Measurements from ENCODE around the gene IMMP2L. TPM values are rescaled to one million over a fixed set of nuclear protein-coding genes. Genes with fewer than 3 reads are reported as not detected.
"Not testable (repeated sequence)": the region's sequence is repeated elsewhere in the genome, so short reads cannot be mapped to it uniquely, and the experiment has no call there.

IMMP2L gene
- total RNA-seq, 1 experiment from 2014 or later, result 28.7 TPM

DNA sequence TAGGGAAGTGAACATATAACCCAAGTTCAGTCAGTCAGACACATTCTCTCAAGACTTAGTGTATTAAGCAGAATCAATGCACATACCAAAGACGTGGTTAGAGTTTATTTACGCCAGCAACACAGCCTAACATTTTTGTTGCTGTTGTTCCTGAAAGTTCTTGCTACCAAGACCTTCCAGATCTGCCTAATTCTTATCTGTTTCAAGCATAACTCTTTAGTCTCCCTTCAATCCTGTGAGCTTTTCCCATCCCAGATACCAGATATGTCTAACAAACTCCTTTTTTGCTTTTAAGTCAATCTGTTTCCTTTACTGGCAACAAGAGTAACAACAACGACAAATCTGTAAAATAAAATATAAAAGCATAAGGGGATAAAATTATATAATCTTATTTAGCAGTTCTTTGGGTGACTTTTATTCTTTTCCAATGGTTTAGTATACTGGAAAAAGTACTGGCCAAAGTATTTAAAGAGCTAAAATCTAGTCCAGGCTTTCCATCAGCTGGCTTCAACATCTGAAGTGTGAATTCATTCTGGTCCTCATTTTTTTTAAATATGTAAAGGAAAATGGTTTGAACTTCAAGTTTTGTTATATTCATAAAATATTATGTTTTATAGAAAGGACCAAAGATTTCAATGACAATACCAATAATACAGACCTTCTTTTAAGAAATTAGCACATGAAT lies 193.8 kb downstream of the IMMP2L start:
- in situ Hi-C loops (cut with HindIII; ENCODE audit: low sequenced_read_pairs), result no loop called here
- DNase-seq (ENCODE audit: low spot score), result no peak

DNA sequence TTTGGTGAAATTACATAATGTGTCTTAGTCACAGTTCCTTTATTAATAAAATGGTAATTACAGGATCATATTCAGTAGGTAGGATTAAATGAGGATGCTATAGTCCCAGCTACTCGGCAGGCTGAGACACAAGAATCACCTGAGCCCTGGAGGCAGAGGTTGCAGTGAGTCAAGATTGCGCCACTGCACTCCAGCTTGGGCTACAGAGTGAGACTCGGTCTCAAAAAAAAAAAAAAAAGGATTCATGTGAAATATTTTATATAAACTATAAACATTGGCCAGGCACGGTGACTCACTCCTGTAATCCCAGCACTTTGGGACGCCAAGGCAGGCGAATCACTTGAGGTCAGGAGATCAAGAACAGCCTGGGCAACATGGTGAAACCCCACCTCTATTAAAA lies 197.9 kb downstream of the IMMP2L start:
- DNase-seq (ENCODE audit: low spot score), result no peak
- in situ Hi-C loops (cut with HindIII; ENCODE audit: low sequenced_read_pairs), result no loop called here

DNA sequence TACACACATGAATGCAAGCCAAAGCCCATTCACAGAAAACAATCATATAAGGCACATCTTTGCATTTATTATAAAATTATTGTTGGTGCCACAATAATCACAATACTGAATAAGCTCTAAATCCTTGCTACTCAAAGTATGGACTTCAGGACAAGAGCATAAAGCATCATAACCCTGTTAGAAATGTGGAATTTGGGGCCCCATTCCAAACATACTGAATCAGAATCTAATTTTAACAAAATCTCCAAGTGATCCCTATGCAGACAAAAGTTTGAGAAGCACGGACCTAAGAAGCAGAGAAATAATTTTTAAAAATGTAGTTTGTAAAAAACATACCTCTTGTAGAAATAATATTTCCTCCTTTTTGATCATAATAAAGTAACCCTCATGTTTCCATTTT lies 199.2 kb downstream of the IMMP2L start:
- DNase-seq (ENCODE audit: low spot score), result no peak
- in situ Hi-C loops (cut with HindIII; ENCODE audit: low sequenced_read_pairs), result no loop called here

DNA sequence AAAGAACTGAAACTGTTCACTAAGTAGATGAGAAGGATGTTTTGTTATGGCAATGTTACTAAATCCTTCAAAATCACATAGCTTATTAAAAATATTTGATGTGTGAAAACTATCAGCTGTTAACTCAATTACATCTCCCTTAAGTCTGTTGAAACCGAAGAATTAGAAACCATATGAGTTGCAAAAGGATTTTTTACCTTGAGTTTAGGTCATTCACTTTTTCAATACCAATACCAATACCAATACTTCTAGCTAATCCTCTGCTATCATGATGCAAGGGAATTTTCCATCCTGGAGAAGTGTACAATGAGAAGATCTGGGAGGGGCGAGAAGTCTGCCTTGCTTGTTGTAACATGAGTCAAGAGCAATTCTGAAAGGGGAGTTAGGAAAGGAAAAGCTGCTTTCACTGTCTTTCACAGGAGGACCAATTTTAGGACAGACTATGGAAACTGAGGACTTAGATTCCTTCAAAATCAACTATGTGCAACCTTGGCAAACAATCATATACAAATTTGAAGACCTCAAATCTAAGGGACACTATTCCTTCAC lies 199.7 kb downstream of the IMMP2L start:
- in situ Hi-C loops (cut with HindIII; ENCODE audit: low sequenced_read_pairs), result no loop called here
- no peak for DNase-seq (ENCODE audit: low spot score)

DNA sequence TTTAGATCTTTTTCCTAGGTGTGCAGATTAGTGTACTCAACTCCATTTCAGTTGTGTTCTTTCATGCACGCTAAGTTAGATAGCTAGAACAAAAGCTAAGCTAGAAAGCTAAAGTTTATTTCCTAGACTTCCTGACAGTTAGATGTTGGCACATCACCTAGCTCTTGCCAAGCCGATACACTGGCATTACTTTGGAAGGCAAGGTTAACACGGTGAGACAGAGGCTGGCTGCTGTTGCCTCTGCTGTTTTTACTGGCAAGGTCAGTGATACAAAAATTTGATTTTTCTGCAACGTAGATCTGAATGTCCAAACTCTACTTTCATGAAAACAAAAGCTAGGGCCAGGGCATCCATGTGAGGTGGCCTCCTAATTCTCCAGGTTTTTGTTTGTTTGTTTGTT lies 203.4 kb downstream of the IMMP2L start:
- DNase-seq (ENCODE audit: low spot score), result no peak
- in situ Hi-C loops (cut with HindIII; ENCODE audit: low sequenced_read_pairs), result no loop called here

DNA sequence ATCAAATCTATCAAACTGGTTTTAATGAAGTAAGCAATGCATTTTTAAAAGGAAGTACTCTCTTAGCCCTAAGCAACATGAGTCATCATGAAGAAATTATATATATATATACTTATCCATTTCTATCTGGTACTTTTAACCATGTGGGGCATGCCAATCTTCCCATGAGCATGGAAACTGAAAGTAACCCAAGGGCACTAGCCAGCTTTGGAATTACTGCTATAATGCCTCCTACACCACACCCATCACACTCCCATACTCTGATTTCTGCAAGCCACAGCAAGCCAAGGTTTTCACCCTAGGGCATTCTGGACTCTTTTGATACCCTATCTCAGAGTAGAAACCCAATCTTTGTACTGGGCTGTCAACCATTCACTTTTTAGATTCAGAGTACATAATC lies 204.6 kb downstream of the IMMP2L start:
- DNase-seq (ENCODE audit: low spot score), result no peak
- in situ Hi-C loops (cut with HindIII; ENCODE audit: low sequenced_read_pairs), result no loop called here

DNA sequence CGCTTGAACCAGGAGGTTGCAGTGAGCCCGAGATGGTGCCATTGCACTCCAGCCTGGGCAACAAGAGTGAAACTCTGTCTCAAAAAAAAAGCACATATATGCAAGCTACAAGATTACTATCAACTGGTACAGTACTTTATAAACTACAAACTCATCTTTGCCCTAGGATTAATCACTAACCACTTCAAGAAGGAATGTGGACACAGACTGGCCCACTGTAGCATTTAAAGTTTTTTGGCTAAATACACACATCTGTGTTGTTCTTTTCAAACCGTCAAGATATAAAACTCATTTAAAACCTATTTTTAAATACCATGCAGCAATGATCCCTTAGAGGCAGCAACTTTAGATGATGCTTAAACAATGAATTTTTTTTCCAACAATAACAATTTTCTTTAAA lies 205.4 kb downstream of the IMMP2L start:
- in situ Hi-C loops (cut with HindIII; ENCODE audit: low sequenced_read_pairs), result no loop called here
- no peak for DNase-seq (ENCODE audit: low spot score)

DNA sequence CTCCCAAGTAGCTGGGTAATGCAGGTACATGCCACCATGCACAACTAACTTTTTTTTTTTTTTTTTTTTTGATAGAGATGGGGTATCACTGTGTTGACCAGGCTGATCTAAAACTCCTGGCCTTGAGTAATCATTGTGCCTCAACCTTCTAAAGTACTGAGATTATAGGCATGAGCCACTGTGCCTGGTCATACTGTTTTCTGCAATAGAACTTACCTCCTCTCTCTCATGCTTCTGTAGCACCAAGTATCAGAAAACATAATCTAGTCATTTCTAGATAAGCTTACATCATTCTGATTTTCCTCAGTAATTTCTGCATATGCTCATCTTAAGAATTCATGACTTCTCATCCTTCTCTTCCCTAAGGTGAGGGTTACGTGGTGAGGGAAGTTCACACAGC lies 210.0 kb downstream of the IMMP2L start:
- in situ Hi-C loops (cut with HindIII; ENCODE audit: low sequenced_read_pairs), result no loop called here
- DNase-seq (ENCODE audit: low spot score), result no peak

DNA sequence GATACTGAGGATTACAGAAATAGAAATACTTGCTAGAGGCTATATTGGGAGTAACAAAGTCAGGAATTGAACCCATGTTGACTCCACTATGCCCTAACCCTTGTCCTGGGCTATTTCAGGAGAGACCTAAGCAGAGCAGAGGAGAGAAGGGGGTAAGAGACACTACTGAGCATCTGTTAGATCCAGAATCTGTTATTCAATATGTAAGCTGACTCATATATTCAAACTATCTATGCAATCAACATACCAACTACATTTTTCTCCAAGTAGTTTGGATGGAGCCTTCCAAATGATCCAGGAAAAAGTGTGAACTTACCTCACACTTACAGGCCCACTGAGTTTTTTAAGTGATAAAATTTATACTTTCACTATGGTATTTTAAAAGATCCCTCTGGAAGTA lies 216.1 kb downstream of the IMMP2L start:
- in situ Hi-C loops (cut with HindIII; ENCODE audit: low sequenced_read_pairs), result no loop called here
- DNase-seq (ENCODE audit: low spot score), result no peak

DNA sequence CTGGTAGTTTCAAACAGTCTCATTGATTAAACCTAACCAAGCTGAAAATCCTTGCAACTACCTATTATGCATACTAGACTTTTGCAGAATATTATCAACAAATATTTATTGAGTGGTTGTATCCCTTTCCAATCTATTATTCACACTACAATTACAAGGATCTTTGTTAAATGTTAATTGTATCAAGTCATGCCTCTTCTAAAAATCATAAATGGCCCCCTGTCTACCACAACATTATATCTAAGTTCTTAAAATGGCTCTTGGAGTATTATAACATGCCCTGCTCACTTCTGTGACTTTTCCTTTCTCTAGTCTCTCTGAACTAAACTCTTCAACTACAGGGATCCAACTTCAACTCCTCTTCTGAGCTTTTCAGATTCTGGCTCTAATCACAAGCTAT lies 219.3 kb downstream of the IMMP2L start:
- in situ Hi-C loops (cut with HindIII; ENCODE audit: low sequenced_read_pairs), result no loop called here
- no peak for DNase-seq (ENCODE audit: low spot score)

DNA sequence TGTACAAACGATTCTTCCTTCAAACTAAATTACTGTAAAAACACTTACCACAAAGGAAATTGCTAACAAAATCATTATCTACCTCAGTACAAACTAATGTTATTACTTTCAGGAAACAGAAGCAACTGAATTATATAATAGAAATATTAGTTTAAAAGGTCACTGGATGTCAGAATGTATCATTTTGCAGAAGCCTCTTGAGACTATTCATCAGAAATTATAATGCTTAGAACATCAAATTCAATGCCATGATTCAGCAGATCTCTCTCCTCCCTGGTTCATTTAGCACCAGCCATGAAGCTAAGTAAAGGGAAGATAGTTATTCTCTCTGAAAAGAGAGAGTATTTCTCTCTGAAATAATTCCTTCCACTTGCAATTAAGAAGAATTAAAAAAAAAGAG lies 223.3 kb downstream of the IMMP2L start:
- no peak for DNase-seq (ENCODE audit: low spot score)
- in situ Hi-C loops (cut with HindIII; ENCODE audit: low sequenced_read_pairs), result no loop called here

DNA sequence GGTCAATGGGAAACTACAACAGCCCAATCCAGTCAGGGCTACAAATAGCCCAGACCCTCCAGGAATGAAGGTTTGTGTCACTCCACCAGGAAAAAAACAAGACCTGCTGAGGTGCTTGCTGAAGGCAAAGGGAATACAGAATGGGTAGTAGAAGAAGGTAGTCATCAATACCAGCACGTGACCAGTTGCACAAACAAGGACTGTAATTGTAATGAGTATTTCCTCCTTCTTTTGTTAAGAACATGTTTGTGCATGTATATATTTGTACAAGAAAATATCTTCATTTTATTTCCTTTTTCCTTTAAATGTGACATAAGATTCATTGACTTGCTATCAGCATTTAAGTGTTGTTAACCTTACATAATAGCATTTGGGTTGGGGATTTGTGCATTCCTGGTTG lies 229.3 kb downstream of the IMMP2L start:
- DNase-seq (ENCODE audit: low spot score), result no peak
- in situ Hi-C loops (cut with HindIII; ENCODE audit: low sequenced_read_pairs), result no loop called here

DNA sequence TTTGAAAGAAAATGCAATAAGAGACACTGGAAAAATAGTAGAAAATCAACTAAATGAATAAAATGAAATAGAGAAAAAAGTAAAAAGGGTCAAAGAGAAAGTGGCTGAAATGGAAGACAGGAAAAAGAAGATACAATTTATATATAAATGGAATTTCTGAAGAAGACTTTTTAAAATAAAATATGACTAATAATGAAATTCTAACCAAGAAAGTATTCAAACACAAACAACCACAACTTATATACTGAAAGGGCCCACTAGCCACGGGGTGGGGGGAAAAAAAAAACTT lies 232.1 kb downstream of the IMMP2L start:
- no peak for DNase-seq (ENCODE audit: low spot score)
- in situ Hi-C loops (cut with HindIII; ENCODE audit: low sequenced_read_pairs), result no loop called here

DNA sequence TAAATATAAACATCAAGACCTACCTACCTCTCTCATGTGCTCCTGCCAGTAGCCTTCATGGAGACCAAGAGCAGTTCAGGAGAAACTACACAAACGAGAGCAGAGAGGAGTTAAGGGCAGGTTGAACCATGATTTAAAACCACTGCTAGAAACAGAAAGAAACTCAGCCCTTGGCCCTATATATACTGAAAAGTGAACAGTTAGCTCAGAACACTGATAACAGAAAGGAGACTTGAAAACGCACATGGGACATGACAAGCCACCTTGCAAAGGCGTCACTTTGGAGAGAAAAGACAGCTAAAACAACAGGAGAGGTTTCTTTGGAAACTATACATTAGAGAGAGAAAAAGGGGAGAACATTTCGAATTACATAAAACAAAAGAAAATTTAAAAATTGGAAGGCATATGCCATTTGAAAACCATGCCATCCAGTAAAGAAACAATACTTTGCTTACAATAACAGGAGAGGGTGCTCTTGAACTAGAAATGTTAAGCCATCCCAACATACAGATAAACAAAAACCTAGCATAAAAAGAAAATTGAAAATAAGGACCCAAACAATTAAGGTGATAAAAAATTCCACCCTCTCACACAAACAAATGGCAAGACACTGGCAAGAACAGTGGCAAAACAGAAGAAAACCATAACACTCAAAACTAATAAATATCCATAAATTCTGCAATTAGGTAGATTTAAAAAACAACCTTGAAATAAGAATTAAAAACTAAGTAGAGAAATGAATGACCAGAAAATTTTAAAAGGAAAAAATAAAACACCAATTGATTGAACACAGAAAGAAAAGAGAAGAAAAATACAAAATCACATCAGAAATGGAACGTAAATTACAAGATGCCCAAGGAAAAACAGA lies 232.7 kb downstream of the IMMP2L start:
- in situ Hi-C loops (cut with HindIII; ENCODE audit: low sequenced_read_pairs), result no loop called here
- no peak for DNase-seq (ENCODE audit: low spot score)

DNA sequence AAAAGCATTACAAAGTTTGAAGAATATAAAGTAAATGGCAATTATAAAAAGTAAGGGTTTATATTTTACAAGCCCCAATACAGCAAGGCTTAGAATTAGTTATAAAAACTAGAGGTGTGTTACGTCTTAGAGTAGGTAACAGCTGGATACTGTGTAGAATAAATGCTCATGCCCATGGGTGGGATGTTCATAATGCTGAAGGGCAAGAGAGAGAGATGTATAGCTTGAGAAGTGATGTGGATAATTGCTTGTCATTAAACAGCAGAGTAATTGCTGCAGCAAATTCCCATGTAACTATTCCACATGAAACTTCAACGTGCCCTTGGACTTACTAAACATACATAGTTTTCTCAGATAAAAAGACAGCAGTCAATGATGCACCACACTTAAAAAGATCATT lies 233.8 kb downstream of the IMMP2L start:
- no peak for DNase-seq (ENCODE audit: low spot score)
- in situ Hi-C loops (cut with HindIII; ENCODE audit: low sequenced_read_pairs), result no loop called here

DNA sequence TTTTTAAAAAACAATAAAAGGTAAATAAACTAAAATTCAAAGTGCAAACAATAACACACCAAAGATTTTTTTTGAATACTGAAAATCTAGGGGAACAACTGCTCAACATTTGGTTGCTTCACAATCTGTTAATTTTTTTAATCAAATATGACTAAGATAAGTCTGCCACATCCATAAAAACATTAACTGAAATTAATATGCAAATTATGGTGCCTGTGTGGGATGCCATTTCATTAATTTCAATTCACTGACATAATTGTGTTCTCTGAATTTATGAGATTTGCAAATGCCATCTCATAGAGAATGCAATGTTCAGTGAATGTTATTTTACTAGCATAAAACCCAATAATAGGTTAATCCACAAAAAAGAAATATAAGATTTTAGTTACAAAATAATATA lies 237.5 kb downstream of the IMMP2L start:
- DNase-seq (ENCODE audit: low spot score), result no peak
- in situ Hi-C loops (cut with HindIII; ENCODE audit: low sequenced_read_pairs), result no loop called here

DNA sequence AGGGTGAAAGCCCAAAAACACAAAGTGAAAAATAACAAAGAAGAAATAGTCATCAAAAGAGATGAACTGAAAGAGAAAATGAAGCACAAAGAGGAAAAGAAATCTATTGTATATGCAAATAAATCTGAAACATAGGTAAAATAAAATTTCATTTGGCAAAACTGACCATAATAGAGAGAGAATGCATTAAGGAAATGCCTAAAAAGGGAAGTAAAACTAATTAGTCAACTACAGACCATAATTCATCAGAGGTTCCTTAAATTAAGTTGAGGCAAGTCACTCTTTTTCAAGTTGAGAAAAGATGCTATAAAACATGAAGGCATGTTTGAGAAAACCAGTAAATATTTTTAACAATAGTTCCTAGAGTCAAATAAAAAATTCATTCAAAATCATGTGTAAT lies 238.1 kb downstream of the IMMP2L start:
- in situ Hi-C loops (cut with HindIII; ENCODE audit: low sequenced_read_pairs), result no loop called here
- DNase-seq (ENCODE audit: low spot score), result no peak

DNA sequence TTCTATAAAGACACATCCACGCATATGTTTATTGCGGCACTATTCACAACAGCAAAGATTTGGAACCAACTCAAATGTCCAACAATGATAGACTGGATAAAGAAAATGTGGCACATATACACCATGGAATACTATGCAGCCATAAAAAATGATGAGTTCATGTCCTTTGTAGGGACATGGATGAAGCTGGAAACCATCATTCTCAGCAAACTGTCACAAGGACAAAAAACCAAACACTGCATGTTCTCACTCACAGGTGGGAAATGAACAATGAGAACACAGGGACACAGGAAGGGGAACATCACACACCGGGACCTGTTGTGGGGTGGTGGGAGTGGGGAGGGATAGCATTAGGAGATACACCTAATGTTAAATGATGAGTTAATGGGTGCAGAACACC lies 238.6 kb downstream of the IMMP2L start:
- DNase-seq (ENCODE audit: low spot score), result not testable (repeated sequence)

DNA sequence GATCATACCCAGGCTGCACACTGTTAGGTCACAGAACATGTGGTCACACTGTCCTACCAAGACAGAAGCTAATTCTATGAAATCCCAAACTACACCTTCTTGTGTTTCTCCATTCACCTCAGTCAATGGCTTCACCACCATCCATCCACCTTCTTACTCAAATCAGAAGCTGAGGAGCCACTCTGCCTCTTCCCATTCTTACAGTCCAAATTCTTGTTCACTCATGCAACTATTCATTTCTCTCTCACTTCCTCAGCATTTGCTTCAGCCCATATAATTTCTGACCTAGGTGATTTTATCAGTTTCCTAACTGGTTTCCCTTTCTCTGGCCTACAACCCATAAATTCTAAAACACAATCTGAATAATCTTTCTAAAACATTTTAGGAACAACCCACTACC lies 242.2 kb downstream of the IMMP2L start:
- in situ Hi-C loops (cut with HindIII; ENCODE audit: low sequenced_read_pairs), result no loop called here
- no peak for DNase-seq (ENCODE audit: low spot score)

More for the DNA sequence above, 238.6 kb downstream of the IMMP2L start:
- in situ Hi-C loops (cut with HindIII; ENCODE audit: low sequenced_read_pairs), result not testable (repeated sequence)

DNA sequence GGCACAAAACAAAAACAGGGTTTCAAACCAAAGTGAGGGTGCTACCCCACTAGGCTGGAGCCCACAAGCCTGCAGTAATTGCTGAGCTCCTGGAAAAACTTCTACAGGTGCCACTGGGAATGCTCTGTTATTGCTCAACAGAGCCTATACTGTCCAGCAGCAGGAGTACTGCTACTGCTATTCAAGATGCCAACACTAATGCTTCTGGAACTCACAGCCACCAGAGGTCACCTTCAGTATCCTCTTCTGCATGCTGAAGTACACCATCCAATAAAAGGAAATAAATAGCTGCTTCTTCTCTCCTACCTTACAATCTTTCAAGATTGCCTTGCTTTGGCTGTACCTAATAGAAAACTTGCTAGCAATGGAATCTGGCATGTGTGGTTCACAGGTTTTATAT lies 249.3 kb downstream of the IMMP2L start:
- in situ Hi-C loops (cut with HindIII; ENCODE audit: low sequenced_read_pairs), result no loop called here

DNA sequence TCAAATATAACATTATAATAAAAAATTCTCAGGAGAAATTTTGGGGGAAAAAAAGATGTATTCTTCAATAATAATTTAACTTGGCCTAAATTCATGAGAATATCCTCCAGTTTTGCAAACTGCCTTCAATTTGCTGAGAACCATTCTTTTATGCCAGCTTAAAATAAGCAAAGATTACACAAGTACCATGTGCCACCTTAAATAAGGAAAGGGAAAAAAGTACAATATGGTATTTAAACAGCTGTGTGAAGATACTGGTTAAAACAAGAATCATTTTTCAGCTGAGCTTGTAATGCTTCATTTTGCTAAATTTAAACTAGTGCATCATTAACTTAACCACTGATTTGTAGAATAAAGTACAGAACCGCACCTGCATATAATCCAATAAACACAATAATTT lies 253.6 kb downstream of the IMMP2L start:
- no peak for DNase-seq (ENCODE audit: low spot score)
- in situ Hi-C loops (cut with HindIII; ENCODE audit: low sequenced_read_pairs), result no loop called here

More for the DNA sequence above, 249.3 kb downstream of the IMMP2L start:
- no peak for DNase-seq (ENCODE audit: low spot score)
